OCI-LY7 (cell line): ENCODE measurements around the gene ZFP36.

Experiments
- CTCF ChIP-seq: fragments of 200-600 bp; sonication (generic); conservative IDR thresholded peaks from 2 replicates; pipeline ENCODE4 v1.5.1; 2014; ENCODE audit warnings: mild to moderate bottlenecking, antibody characterized with exemption, low read length, moderate library complexity, mixed read lengths
- EZH2phosphoT487 ChIP-seq: fragments of 200-600 bp; sonication (generic); IDR thresholded peaks from 2 replicates; pipeline ENCODE4 v1.6.1; 2018; ENCODE audit warnings: low read depth, borderline replicate concordance, mild to moderate bottlenecking, mixed run types, antibody characterized with exemption, low read length, moderate library complexity, mixed read lengths

DNA sequence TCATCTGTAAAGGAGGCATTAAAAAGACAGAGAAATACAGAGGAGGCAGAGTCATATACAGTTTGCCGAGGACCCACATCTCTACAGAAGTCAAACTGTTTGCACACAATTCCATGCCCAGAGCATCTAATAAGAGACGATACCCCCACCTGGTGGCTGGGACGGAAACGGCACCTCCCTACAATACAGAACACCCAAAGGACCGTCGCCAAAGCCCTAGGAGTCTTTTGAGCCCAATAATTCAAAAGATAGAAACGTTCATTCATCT is 5.1 kb downstream of the ZFP36 start:
- TF ChIP-seq CTCF = peak; percentile 100
- no peak for TF ChIP-seq EZH2phosphoT487
